ENCODE data around the gene HNRNPC. TPM values are rescaled to one million over a fixed set of nuclear protein-coding genes. Genes with fewer than 3 reads are reported as not detected.
"Not testable (repeated sequence)": the region's sequence is repeated elsewhere in the genome, so short reads cannot be mapped to it uniquely, and the experiment has no call there.

HNRNPC gene
- total and polyA plus RNA-seq, 2 experiments from 2014 or later, result 513 to 800 TPM

DNA sequence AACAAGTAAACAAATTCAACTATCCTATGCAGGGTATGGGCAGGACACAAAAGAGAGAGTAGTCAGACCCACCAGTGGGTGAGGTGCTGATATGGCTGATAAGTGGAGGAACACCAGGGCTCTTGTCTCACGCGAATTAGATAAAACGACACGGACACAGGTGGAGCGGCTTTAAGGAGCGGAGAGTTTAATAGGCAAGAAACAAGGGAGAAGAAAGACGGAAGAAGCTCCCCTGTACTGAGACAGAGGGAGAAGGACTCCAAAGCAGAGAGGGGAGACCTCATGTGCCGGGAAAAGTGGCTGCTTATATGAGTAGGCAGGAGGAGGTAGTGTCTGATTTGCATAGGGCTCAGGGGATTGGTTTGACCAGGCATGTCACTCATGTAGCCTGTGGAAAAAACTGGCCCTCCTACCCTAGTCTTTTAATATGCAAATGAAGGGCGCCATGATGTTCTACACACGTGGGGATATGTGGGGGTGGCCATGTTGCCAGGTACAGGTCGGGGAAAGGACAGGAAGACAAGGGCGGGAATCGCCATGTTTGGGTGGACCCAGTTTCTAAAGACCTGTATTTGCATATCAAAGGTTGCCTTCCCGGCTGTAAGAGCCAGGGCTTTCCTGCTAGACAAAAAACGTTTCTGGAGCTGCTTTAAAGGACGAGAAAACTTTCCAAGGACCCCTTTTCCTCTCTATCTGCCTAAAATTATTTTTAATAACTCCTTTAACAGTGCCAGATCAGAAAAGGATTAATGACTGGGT is 39.4 kb upstream of the HNRNPC start:
- Histone ChIP-seq H2AFZ (peak overlapping the region; percentile 89), H3K36me3 (replicated peaks; ENCODE audit: insufficient read depth, low read depth) (no peaks in the 10 kb centered on the region), H4K20me1 (ENCODE audit: insufficient read depth, poor library complexity, severe bottlenecking) (no peaks in the 10 kb centered on the region), H3K27me3 (no peaks in the 10 kb centered on the region), H3K9me3 (ENCODE audit: low read depth) (no peaks in the 10 kb centered on the region), H3K9me2 (replicated peaks; ENCODE audit: insufficient read depth) (no peaks in the 10 kb centered on the region), H3K79me2 (no peaks in the 10 kb centered on the region), H3K27ac (peak overlapping the region; percentile 86), H3K4me2 (peak overlapping the region; percentile 72), H3K4me3 (peak overlapping the region; percentile 4), H3K4me1 (ENCODE audit: insufficient read depth) (no peaks in the 10 kb centered on the region)
- 2% methylated on average over 16 of the region's 16 CpGs for WGBS (ENCODE audit: low lambda C conversion rate, missing lambda C conversion rate)
- DNase-seq (ENCODE audit: low spot score), result peak; percentile 94
- TF ChIP-seq EZH2 (IDR thresholded peaks at IDR 0.05; ENCODE audit: borderline replicate concordance) (no peak), EZH2phosphoT487 (IDR thresholded peaks at IDR 0.05; ENCODE audit: low read depth, severe bottlenecking, unreplicated experiment) (no peak)
- TF ChIP-seq, protein P1, sequence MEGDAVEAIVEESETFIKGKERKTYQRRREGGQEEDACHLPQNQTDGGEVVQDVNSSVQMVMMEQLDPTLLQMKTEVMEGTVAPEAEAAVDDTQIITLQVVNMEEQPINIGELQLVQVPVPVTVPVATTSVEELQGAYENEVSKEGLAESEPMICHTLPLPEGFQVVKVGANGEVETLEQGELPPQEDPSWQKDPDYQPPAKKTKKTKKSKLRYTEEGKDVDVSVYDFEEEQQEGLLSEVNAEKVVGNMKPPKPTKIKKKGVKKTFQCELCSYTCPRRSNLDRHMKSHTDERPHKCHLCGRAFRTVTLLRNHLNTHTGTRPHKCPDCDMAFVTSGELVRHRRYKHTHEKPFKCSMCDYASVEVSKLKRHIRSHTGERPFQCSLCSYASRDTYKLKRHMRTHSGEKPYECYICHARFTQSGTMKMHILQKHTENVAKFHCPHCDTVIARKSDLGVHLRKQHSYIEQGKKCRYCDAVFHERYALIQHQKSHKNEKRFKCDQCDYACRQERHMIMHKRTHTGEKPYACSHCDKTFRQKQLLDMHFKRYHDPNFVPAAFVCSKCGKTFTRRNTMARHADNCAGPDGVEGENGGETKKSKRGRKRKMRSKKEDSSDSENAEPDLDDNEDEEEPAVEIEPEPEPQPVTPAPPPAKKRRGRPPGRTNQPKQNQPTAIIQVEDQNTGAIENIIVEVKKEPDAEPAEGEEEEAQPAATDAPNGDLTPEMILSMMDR (IDR thresholded peaks at IDR 0.05; ENCODE audit: poor library complexity), result no peak

DNA sequence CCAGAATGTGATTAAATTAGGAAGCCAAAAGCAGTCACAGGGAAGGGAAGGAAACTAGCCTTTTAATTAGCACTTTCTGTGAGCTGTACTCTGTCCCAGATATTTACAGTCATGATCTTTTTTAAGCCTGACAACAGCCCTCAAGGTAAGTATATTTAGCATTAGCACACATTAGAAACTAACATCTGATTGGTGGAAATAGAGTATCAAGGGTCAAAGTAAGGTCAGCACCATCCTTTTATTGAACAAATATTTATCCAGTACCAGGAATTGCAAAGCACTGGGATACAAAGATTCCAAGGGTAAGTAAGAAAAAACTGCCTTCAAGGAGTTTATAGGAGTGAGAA is 38.9 kb upstream of the HNRNPC start:
- no peaks in the 10 kb centered on the region for H3K9me3 ChIP-seq (ENCODE audit: low read depth)
- DNase-seq (ENCODE audit: low spot score), result peak; percentile 20
- H4K20me1 ChIP-seq (ENCODE audit: insufficient read depth, poor library complexity, severe bottlenecking), result no peaks in the 10 kb centered on the region
- no peaks in the 10 kb centered on the region for H3K36me3 ChIP-seq (replicated peaks; ENCODE audit: insufficient read depth, low read depth)
- no peaks in the 10 kb centered on the region for H3K4me1 ChIP-seq (ENCODE audit: insufficient read depth)
- H3K4me3 ChIP-seq, result peak overlapping the region; percentile 2
- peak overlapping the region; percentile 84 for H3K27ac ChIP-seq
- no peaks in the 10 kb centered on the region for H3K9me2 ChIP-seq (replicated peaks; ENCODE audit: insufficient read depth)
- peak overlapping the region; percentile 28 for H2AFZ ChIP-seq
- H3K4me2 ChIP-seq, result peak overlapping the region; percentile 71
- H3K79me2 ChIP-seq, result no peaks in the 10 kb centered on the region
- TF ChIP-seq EZH2 (IDR thresholded peaks at IDR 0.05; ENCODE audit: borderline replicate concordance), result no peak
- no peak for TF ChIP-seq EZH2phosphoT487 (IDR thresholded peaks at IDR 0.05; ENCODE audit: low read depth, severe bottlenecking, unreplicated experiment)
- TF ChIP-seq, protein P1 (IDR thresholded peaks at IDR 0.05; ENCODE audit: poor library complexity), result no peak
- no peaks in the 10 kb centered on the region for H3K27me3 ChIP-seq

DNA sequence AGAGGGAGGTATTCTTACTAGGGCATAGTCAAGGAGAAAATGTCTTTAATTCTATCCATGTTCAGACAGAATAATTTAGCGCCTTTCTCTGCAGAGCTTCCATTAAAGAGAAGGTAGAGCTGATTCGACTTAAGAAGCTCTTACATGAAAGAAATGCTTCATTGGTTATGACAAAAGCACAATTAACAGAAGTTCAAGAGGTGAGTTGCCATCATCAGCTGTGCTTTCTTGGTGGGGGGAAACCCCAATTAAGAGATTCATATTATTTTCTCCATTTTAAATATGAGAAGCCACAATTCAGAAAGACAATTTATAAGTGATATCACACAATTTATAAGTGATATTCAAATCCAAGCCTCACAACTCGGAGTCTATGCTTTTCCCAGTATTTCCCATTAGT is 38.4 kb upstream of the HNRNPC start:
- 89% methylated on average over 3 of the region's 3 CpGs for WGBS (ENCODE audit: low lambda C conversion rate, missing lambda C conversion rate)
- no peaks in the 10 kb centered on the region for H3K9me3 ChIP-seq (ENCODE audit: low read depth)
- H3K4me1 ChIP-seq (ENCODE audit: insufficient read depth), result no peaks in the 10 kb centered on the region
- H3K79me2 ChIP-seq, result no peaks in the 10 kb centered on the region
- no peaks in the 10 kb centered on the region for H3K36me3 ChIP-seq (replicated peaks; ENCODE audit: insufficient read depth, low read depth)
- no peak overlapping the region for H3K4me3 ChIP-seq
- H4K20me1 ChIP-seq (ENCODE audit: insufficient read depth, poor library complexity, severe bottlenecking), result no peaks in the 10 kb centered on the region
- no peak for DNase-seq (ENCODE audit: low spot score)
- peak overlapping the region; percentile 71 for H3K4me2 ChIP-seq
- H3K9me2 ChIP-seq (replicated peaks; ENCODE audit: insufficient read depth), result no peaks in the 10 kb centered on the region
- H3K27ac ChIP-seq, result peak overlapping the region; percentile 84
- H2AFZ ChIP-seq, result peak overlapping the region; percentile 28
- TF ChIP-seq EZH2phosphoT487 (IDR thresholded peaks at IDR 0.05; ENCODE audit: low read depth, severe bottlenecking, unreplicated experiment), result no peak
- TF ChIP-seq, protein P1 (IDR thresholded peaks at IDR 0.05; ENCODE audit: poor library complexity), result no peak
- TF ChIP-seq EZH2 (IDR thresholded peaks at IDR 0.05; ENCODE audit: borderline replicate concordance), result no peak
- H3K27me3 ChIP-seq, result no peaks in the 10 kb centered on the region

DNA sequence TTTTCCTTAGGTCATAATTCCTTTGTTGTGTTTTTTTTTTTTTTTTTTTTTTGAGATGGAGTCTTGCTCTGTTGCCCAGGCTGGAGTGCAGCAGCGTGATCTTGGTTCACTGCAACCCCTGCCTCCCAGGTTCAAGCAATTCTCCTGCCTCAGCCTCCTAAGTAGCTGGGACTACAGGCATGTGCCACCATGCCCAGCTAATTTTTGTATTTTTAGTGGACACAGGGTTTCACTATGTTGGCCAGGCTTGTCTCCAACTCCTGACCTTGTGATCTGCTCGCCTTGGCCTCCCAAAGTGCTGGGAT is 33.5 kb upstream of the HNRNPC start:
- not testable (repeated sequence) for H3K4me2 ChIP-seq; H3K27me3 ChIP-seq; H2AFZ ChIP-seq; H3K27ac ChIP-seq; H3K4me3 ChIP-seq; DNase-seq (ENCODE audit: low spot score); H3K4me1 ChIP-seq (ENCODE audit: insufficient read depth); H3K36me3 ChIP-seq (replicated peaks; ENCODE audit: insufficient read depth, low read depth); H3K9me3 ChIP-seq (ENCODE audit: low read depth); H4K20me1 ChIP-seq (ENCODE audit: insufficient read depth, poor library complexity, severe bottlenecking); H3K79me2 ChIP-seq; H3K9me2 ChIP-seq (replicated peaks; ENCODE audit: insufficient read depth)
- WGBS (ENCODE audit: low lambda C conversion rate, missing lambda C conversion rate), result 86% methylated on average over 2 of the region's 2 CpGs
